ENCODE measurements around the gene ZNF664. TPM values are rescaled to one million over a fixed set of nuclear protein-coding genes. Genes with fewer than 3 reads are reported as not detected.

Gene ZNF664
- total and polyA plus RNA-seq, 2 of the 8 experiments (the other 6 are each of a cell fraction or from before 2014, with no cell fraction given): 22.8 to 51.4 TPM

GRCh38 chr12:123936471-123936870, 36.5 kb upstream of the ZNF664 start:
- H3K4me3 ChIP-seq (ENCODE audit: extremely low read depth in 1 of 4, insufficient read depth in 2 of 4, low read depth in 3 of 4, low read length in 4 of 4): no peak overlapping the region
- H3K18ac ChIP-seq (ENCODE audit: extremely low read depth, low read length): no peak overlapping the region
- no peak overlapping the region for H4K5ac ChIP-seq (ENCODE audit: insufficient read length, low read depth, low read length)
- no peak overlapping the region for H4K91ac ChIP-seq (replicated peaks; ENCODE audit: insufficient read length, low read length)
- H2BK15ac ChIP-seq (ENCODE audit: low read length): no peak overlapping the region
- H2BK5ac ChIP-seq (ENCODE audit: low read depth, low read length): no peak overlapping the region
- no peak overlapping the region for H3K23ac ChIP-seq (ENCODE audit: insufficient read length)
- no peaks in the 10 kb centered on the region for H3K79me2 ChIP-seq (ENCODE audit: control insufficient read depth in 1 of 2, insufficient read depth in 2 of 2, low read length in 2 of 2)
- H3K4me2 ChIP-seq (ENCODE audit: insufficient read depth in 1 of 2, low read depth in 2 of 2, low read length in 2 of 2): no peak overlapping the region
- H2BK20ac ChIP-seq (ENCODE audit: low read length): no peak overlapping the region
- H3K4me1 ChIP-seq (replicated peaks in 1 of 4; ENCODE audit: control insufficient read depth in 3 of 4, insufficient read depth in 4 of 4, low read length in 3 of 4): no peaks in the 10 kb centered on the region
- H3K4ac ChIP-seq (replicated peaks; ENCODE audit: insufficient read length, low read depth, low read length): no peak overlapping the region
- ChIA-PET POLR2A (ENCODE audit: partially characterized antibody) (no interaction called here), CTCF (ENCODE audit: partially characterized antibody) (interaction anchor here (0.6 to 5.2 kb wide), 7 partner anchors 11 to 137 kb away, joined by 3 to 26 read pairs (median 4); no protein-coding TSS in a partner anchor)
- H3K27ac ChIP-seq (ENCODE audit: low read depth, low read length): no peak overlapping the region
- no peak overlapping the region for H2AK5ac ChIP-seq (ENCODE audit: low read depth, low read length)
- H3K79me1 ChIP-seq (ENCODE audit: low read depth, low read length): no peaks in the 10 kb centered on the region
- H3K27me3 ChIP-seq (replicated peaks in 1 of 4; ENCODE audit: control insufficient read depth in 3 of 4, extremely low read depth in 1 of 4, insufficient read depth in 3 of 4, low read length in 3 of 4): peaks cover 0 to 2% (median 0%) of the 10 kb centered on the region in 4 experiments; a peak in 1 of 7 replicates
- H3K56ac ChIP-seq (replicated peaks; ENCODE audit: insufficient read length, low read depth, low read length): no peak overlapping the region
- no peak overlapping the region for H4K8ac ChIP-seq (ENCODE audit: extremely low read depth, insufficient read depth, low read length)
- H3K9ac ChIP-seq (replicated peaks in 1 of 4; ENCODE audit: extremely low read depth in 1 of 4, low read depth in 3 of 4, low read length in 3 of 4): no peak overlapping the region
- TF ChIP-seq SP1 (IDR thresholded peaks at IDR 0.05; ENCODE audit: low read depth, low read length) (no peak), CTBP2 (IDR thresholded peaks at IDR 0.05; ENCODE audit: borderline replicate concordance, insufficient read depth, insufficient read length, low read length) (no peak), CHD2 (IDR thresholded peaks at IDR 0.05; ENCODE audit: low read length) (no peak), TBP (IDR thresholded peaks at IDR 0.05; ENCODE audit: low read depth, low read length) (no peak), KDM4A (IDR thresholded peaks at IDR 0.05; ENCODE audit: low read depth, low read length, severe bottlenecking) (no peak), PHF8 (conservative IDR thresholded peaks at IDR 0.05; ENCODE audit: low read depth, low read length) (no peak), RXRA (IDR thresholded peaks at IDR 0.05; ENCODE audit: insufficient read depth, low read depth, low read length) (no peak), SUZ12 (IDR thresholded peaks at IDR 0.05; ENCODE audit: low read length) (no peak), TEAD4 (IDR thresholded peaks at IDR 0.05; ENCODE audit: low read depth, low read length) (no peak)
- H4K20me1 ChIP-seq (replicated peaks in 1 of 2; ENCODE audit: control insufficient read depth in 1 of 2, insufficient read depth in 2 of 2, low read length in 2 of 2): no peaks in the 10 kb centered on the region
- FAIRE-seq: no peak
- H2AFZ ChIP-seq (ENCODE audit: low read length): no peak overlapping the region
- H3K36me3 ChIP-seq (ENCODE audit: control insufficient read depth in 2 of 4, insufficient read depth in 4 of 4, low read length in 3 of 4): no peaks in the 10 kb centered on the region
- no peak overlapping the region for H2BK120ac ChIP-seq (replicated peaks; ENCODE audit: low read depth, low read length)
- no peak overlapping the region for H2BK12ac ChIP-seq (ENCODE audit: low read depth, low read length)
- H3K14ac ChIP-seq (ENCODE audit: insufficient read length): no peak overlapping the region
- DNase-seq (ENCODE audit: low read depth in 1 of 2, low spot score in 2 of 2): no peak
- WGBS, 2 experiments (ENCODE audit: extremely low coverage in 1 of 2, insufficient coverage in 1 of 2, insufficient read length in 1 of 2, insufficient replicate concordance in 2 of 2, low coverage in 1 of 2, low lambda C conversion rate in 2 of 2, missing lambda C conversion rate in 1 of 2): 89% methylated on average over 18 of the region's 18 CpGs; no CpG with 5 or more reads in 1 of the 2 experiments
- H3K23me2 ChIP-seq (ENCODE audit: low read depth, low read length): no peaks in the 10 kb centered on the region
- no peaks in the 10 kb centered on the region for H3K9me3 ChIP-seq (ENCODE audit: insufficient read depth in 2 of 2, low read depth in 1 of 2, low read length in 1 of 2)
